HG03095 (cell line): ENCODE data around the gene VPS39.

Experiments
- ATAC-seq: cut with Tn5 transposase; IDR thresholded peaks from one replicate; pipeline ENCODE4 v1.9.1; 2021; ENCODE audit warnings: moderate library complexity; ENCODE audit not compliant: unreplicated experiment

Gene VPS39

DNA sequence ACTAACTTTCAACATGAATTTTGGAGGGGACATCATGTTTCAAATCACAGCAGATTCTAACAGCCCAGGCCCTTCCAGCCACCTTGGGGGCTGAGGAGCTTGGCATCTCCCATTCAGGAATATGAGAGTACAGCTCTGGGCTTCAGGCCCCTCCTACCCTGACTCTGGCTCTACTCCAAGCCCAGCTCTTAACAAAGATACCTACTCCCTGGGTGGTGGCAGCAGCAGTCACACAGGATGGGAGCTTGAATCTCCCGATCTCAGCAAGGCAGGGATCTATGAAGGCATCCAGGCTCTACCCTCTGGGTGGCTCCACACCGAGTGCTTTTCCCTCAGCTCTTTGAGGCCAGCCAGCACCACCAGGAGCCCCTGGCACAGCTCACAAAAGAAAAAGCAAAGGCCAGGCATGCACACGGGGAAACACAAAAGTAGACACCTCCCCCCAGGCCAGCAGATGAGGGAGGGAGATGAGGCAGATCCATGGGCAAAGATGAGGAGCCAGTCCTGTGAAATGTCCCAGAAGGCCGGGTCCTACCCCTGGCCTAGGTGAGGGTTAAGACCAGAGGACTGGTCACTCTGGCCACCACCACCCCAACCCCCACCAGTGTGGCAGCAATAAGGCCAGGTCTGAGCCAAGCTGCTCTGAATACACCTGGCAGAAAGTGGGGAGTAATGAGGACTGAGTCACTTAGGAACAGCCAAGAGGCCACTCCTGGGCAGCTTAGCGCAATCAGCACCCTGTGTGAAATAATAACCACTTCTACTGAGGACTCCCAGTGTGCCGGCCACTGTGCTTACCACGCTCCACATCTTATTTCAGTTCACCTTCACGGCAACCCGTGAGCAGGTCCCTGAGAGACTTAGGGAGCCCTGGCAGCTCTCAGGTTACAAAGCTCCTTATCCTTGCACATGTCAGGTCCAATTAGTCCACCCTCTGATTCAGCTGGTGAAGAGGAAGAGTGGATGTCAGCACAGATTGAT lies 76.0 kb downstream of the VPS39 start:
- no peak for ATAC-seq

DNA sequence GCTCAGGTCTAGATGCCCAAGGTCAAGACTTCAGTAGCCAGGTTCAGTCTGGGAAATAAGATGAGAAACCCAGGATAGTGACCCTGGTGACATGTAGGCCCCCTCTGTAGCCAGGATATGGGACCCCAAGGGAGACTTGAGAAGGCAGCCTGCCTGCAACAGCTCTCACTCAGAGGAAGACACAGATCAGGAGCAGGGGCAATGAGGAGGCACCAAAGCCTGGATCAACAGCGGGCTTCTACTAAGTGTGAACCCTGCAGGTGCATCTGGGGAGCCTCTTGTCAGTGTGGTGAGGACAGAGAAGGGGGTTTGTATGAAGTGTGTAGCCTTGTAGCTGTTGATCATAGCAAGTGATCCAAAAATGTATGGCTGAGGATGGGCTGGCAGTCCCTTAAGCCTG lies 77.1 kb downstream of the VPS39 start:
- no peak for ATAC-seq

DNA sequence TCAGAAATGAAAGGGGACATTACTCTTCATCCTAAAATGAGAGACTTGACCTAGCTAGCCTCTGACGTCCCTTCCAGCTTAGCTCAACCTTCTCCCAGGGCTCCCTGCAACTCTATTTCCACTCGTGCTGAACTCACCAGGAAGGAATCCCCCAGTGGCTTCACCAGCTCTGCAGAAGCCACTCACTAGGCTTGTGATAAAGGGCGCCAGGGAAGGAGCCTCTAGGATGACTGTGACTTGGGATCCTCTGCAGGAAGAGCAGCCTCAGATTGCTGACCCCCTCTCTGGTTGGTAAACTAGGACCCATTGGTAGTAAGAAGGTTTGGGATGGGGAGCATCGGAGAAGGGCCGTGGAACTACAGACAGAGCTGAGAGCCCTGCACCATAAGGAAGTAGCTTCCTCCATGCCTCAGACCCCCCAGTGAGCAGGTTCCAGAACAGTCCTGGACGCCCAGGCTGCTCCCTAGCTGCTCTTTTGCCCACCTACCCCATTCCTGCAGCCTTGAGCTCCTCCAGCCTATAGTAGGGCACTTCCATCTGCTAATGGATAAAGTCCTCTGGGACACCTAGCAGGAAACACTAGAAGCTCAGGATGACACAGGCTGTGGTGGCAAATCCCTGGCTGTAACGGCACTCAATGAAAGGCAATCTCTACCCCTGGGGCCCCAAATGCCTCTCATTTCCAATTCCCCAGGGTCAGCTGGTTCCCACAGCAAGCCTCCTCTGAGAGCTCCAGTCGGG lies 77.7 kb downstream of the VPS39 start:
- no peak for ATAC-seq

DNA sequence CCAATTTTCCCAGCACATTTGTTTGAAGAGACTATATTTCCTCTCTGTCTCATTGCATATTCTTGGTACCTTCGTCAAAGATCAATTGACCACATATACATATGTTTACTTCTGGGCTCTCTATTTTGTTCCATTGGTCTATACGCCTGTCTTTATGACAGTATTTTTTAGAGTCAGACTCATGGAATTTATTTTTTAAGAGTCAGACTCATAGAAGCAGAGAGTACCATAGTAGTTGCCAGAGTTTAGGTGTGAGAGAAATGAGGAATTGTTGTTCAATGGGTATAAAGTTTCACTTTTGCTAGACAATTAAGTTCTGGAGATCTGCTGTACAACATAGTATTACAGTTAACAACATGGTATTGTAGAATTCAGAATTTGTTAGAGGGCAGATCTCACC lies 78.7 kb downstream of the VPS39 start:
- no peak for ATAC-seq

DNA sequence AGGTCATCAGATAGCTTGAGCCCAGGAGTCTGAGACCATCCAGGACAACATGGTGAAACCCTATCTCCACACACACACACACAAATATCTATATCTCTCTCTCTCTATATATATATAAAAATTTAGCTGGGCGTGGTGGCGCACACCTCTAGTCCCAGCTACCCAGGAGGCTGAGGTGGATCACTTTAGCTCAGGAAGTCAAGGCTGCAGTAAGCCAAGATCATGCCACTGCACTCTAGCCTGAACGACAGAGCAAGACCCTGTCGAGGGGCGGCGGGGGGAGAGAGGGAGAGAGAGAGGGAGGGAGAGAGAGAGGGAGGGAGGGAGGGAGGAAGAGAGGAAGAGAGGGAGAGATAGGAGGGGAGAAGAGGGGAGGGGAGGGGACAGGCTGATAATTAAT lies 79.6 kb downstream of the VPS39 start:
- no peak for ATAC-seq

DNA sequence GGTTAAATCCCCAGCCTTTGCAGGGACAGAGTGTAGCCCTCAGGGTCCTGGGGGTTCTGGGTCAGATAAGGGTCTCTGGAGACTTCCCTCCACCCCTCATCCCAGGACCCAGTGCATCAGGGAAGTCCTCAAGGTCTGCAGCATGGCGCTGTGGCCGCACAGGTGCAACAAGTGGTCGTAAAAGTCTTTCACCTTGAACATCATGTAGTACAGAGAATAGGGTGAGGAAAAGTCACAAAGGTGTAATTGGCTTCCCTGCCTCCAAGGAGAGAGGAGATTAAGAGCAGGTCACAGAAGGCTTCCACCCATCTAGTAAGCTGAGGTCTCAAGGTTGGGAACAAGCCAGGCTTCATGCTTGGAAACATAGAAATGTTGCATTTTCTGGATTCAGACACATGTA lies 84.6 kb downstream of the VPS39 start:
- ATAC-seq, result no peak

DNA sequence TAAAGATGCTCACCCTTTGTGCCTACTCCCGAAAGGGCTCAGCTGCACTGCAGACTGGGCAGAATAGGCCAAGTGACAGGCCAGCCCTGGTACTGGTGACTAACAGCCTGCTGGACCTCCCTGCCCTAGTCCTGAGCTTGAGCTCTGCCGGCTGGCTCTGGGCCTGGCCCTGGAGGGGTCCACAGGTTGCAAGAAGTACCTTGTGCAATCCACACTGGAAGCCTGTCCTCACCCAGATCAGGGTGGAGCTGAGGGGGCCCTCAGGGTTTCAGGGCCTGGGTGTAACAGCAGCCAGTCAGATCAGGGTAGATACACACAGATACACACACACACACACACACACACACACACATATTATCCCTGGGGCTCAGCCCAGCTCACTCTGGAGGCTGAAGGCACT lies 86.4 kb downstream of the VPS39 start:
- no peak for ATAC-seq

DNA sequence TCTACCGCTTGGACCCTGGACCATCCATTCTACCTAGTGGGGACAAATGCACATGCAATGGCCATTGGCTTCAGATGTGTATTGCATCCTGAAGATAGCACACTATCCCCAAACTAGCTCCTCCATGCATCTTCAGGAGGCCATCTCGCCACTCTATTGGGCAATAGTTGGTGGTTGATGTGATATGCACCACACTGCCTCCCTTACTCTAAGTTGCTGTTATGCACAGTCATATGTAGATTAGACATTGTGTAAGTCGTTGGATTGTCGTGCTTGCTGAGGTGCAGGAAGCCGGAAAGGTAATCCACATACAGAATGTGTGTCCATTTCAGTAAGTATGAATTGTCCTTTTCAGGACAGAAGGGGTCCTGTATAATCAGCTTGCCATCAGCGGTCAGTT lies 87.1 kb downstream of the VPS39 start:
- ATAC-seq, result no peak

DNA sequence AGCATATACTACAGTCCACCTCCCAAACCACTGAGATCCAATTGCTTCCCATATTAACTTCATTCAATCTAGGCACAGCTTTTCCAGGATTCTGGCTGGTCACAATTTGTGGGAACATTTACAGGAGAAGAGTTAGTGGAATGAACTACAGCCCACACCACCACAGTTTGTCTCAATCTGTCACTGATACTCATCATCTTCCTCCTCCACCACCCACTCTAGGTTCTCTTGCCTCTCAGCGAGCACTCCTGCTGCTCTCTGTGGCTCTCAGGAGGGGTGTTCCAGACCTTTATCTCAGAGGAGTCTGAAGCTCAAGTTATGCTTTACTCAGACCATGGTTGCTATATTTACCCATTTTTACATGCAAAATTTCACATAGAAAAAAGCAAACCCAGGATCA lies 87.8 kb downstream of the VPS39 start:
- ATAC-seq, result no peak

DNA sequence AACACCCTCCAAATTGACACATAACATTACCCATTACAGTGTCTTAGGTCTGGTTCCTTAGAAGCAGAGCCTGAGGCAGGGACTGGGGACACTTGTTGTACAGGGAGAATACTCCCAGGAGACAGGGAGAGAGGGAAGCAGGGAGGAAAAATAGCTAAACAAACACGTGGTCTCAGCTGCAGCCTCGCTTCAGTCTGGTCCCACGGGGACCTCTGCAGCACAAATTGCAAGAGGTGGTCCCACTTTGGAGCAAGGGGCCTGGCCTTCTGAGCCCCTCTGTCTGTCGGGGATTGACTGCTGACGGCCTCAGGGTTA lies 88.7 kb downstream of the VPS39 start:
- no peak for ATAC-seq

DNA sequence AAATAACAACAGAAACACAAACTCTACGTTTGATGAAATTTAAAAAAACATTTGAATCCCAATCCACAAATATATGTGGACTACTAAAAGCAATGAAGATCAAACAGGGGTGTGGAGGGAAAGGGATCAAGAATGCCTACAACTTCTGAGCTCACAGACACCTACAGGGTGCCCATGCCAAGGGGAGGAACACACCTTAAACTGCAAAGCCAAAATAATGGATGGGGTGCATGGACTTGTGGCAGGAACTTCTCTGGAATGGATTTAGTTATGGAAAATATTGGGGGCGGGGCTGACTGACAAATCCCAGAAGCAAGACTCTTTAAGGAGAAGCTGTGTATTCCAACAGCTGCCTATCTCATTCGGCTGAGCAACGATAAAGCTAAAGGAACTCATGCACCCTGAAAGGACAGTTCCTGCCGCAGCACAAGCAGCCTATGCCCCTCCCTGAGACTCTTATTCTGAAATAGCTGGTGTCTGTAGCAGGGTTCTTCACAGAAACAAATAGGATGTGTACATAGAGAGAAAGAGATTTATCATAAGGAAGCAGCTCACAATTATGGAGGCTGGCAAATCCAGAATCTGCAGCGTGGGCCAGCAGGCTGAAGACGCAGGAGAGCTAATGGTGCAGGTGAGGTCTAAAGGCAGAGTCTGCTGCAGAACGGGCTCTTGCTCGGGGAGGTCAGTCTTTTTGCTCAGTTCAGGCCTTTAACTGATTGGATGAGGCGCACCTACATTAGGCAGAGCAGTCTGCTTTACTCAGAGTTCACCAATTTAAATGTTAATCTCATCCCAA lies 89.3 kb downstream of the VPS39 start:
- ATAC-seq, result no peak

DNA sequence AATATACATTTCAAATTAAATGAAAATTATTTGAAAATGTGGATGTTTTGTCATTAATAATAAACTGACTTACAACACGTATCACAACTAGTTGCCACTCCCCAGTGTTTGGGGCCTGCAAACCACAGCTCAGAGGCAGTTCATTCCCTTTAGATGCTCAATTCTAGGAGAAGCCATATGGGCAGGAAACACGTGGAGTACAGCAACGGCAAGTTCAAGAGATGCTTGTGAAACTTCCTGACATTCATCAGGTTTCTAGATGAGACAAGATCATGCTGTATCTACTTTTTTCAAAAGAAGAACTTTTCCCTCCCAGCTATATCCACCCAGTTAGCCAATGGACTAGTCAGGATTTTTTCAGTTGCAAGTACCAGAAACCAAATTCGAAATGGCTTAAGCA lies 96.2 kb downstream of the VPS39 start:
- ATAC-seq, result no peak

DNA sequence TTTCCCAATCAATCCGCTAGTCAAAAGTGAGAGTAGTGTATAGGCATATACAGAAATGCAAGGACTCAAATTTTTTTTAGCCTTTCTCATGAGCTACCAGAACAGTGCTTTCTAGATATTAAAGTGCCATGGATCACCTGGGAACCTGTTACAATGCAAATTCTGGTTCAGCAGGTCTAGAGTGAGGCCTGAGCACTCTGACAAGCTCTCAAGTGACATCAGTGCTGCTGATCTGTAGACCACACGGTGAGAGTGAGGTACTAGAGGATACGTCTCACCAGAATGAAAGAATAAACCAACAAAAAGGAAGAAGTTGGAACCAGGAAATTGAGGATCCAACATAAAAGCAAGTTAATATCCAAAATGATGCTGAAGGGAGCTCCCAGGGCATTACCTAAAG lies 97.7 kb downstream of the VPS39 start:
- no peak for ATAC-seq

DNA sequence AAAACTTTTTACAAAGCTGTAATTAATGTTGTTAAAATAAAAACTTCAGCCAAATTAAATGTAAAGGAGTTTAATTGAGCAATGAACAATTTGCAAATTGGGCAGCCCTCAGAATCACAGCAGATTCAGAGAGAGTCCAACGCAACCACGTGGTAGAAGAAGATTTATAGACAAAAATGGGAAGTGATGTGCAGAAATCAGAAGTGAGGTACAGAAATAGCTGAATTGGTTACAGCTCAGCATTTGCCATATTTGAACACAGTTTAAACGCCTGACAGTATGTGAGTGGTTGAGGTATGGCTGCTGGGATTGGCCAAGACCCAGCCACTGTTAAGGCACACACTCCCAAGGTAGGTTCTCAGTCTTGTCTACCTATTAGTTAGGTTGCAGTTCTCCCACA lies 99.3 kb downstream of the VPS39 start:
- ATAC-seq, result no peak
